Measurements from ENCODE around the gene TBL1X.

GRCh38 chrX:9443327-9443726 is 21.5 kb upstream of the TBL1X start:
- TF ChIP-seq CTCF (IDR thresholded peaks at IDR 0.05; ENCODE audit: low read depth, low read length) (no peak), EZH2phosphoT487 (IDR thresholded peaks at IDR 0.05; ENCODE audit: low read depth) (no peak)
